ENCODE measurements around the gene KIF16B. TPM values are rescaled to one million over a fixed set of nuclear protein-coding genes. Genes with fewer than 3 reads are reported as not detected.
"Not testable (repeated sequence)": the region's sequence is repeated elsewhere in the genome, so short reads cannot be mapped to it uniquely, and the experiment has no call there.

Gene KIF16B
- total RNA-seq, 1 donor: 6.2 TPM

- DNase-seq (ENCODE audit: low read depth in 2 of 3, low spot score in 2 of 3): no peak
These were observed 301.8 kb downstream of the KIF16B start for GRCh38 chr20:16271450-16271849.

- DNase-seq (ENCODE audit: low read depth in 2 of 3, low spot score in 2 of 3): no peak
These were observed 302.3 kb downstream of the KIF16B start for GRCh38 chr20:16270989-16271388.

GRCh38 chr20:16270314-16270931 lies 302.8 kb downstream of the KIF16B start:
- no peak for DNase-seq (ENCODE audit: low read depth in 2 of 3, low spot score in 2 of 3)

GRCh38 chr20:16267526-16267925 lies 305.7 kb downstream of the KIF16B start:
- no peak for DNase-seq (ENCODE audit: low read depth in 2 of 3, low spot score in 2 of 3)

GRCh38 chr20:16265334-16265733 lies 307.9 kb downstream of the KIF16B start:
- no peak for DNase-seq (ENCODE audit: low read depth in 2 of 3, low spot score in 2 of 3)

GRCh38 chr20:16263582-16263981 lies 309.7 kb downstream of the KIF16B start:
- DNase-seq (ENCODE audit: low read depth in 2 of 3, low spot score in 2 of 3): no peak

- no peak for DNase-seq (ENCODE audit: low read depth in 2 of 3, low spot score in 2 of 3)
These were observed 310.7 kb downstream of the KIF16B start for GRCh38 chr20:16262594-16262993.

GRCh38 chr20:16261733-16262273 lies 311.4 kb downstream of the KIF16B start:
- peak in 1 of 3 donors; percentile 6 for DNase-seq (ENCODE audit: low read depth in 2 of 3, low spot score in 2 of 3)

- no peak for DNase-seq (ENCODE audit: low read depth in 2 of 3, low spot score in 2 of 3)
These were observed 312.3 kb downstream of the KIF16B start for GRCh38 chr20:16260911-16261310.

GRCh38 chr20:16260133-16260532 lies 313.1 kb downstream of the KIF16B start:
- not testable (repeated sequence) for DNase-seq (ENCODE audit: low read depth in 2 of 3, low spot score in 2 of 3)

GRCh38 chr20:16258766-16259165 lies 314.5 kb downstream of the KIF16B start:
- no peak for DNase-seq (ENCODE audit: low read depth in 2 of 3, low spot score in 2 of 3)

GRCh38 chr20:16257813-16258430 lies 315.3 kb downstream of the KIF16B start:
- no peak for DNase-seq (ENCODE audit: low read depth in 2 of 3, low spot score in 2 of 3)

GRCh38 chr20:16257021-16257420 lies 316.2 kb downstream of the KIF16B start:
- no peak for DNase-seq (ENCODE audit: low read depth in 2 of 3, low spot score in 2 of 3)

- no peak for DNase-seq (ENCODE audit: low read depth in 2 of 3, low spot score in 2 of 3)
These were observed 326.4 kb downstream of the KIF16B start for GRCh38 chr20:16246870-16247269.

- no peak for DNase-seq (ENCODE audit: low read depth in 2 of 3, low spot score in 2 of 3)
These were observed 327.0 kb downstream of the KIF16B start for GRCh38 chr20:16246291-16246690.

- DNase-seq (ENCODE audit: low read depth in 2 of 3, low spot score in 2 of 3): no peak
These were observed 327.4 kb downstream of the KIF16B start for GRCh38 chr20:16245879-16246278.

GRCh38 chr20:16244892-16245291 lies 328.4 kb downstream of the KIF16B start:
- no peak for DNase-seq (ENCODE audit: low read depth in 2 of 3, low spot score in 2 of 3)

GRCh38 chr20:16243470-16243869 lies 329.8 kb downstream of the KIF16B start:
- DNase-seq (ENCODE audit: low read depth in 2 of 3, low spot score in 2 of 3): no peak

- DNase-seq (ENCODE audit: low read depth in 2 of 3, low spot score in 2 of 3): peak in 2 of 3 donors; percentile 5 to 21
These were observed 331.3 kb downstream of the KIF16B start for GRCh38 chr20:16241911-16242310.

GRCh38 chr20:16240355-16240754 lies 332.9 kb downstream of the KIF16B start:
- no peak for DNase-seq (ENCODE audit: low read depth in 2 of 3, low spot score in 2 of 3)

GRCh38 chr20:16236589-16237241 lies 336.5 kb downstream of the KIF16B start:
- DNase-seq (ENCODE audit: low read depth in 2 of 3, low spot score in 2 of 3): no peak

GRCh38 chr20:16230402-16230801 lies 342.8 kb downstream of the KIF16B start:
- no peak for DNase-seq (ENCODE audit: low read depth in 2 of 3, low spot score in 2 of 3)
